Psoas muscle (tissue), 8 donors: Measurements from ENCODE around the gene APLP2. TPM values are rescaled to one million over a fixed set of nuclear protein-coding genes. Genes with fewer than 3 reads are reported as not detected.
A peak's percentile ranks its signal among the peaks of the same experiment; 100 is the strongest.

Experiments used
- ATAC-seq, 4 donors: fragments of 200-7000 bp; cut with Tn5 transposase; one replicate each; pipeline ENCODE4 v1.9.1; 2020; ENCODE audit warnings: moderate library complexity in 3 of 4, mild to moderate bottlenecking in 2 of 4
- DNase-seq, 2 donors: peaks; one replicate each; pipeline ENCODE4 v3.0.0-alpha.2; 2020
- H3K27ac ChIP-seq: fragments of 200-600 bp; one replicate; pipeline ENCODE4 v1.8.0; 2022
- H3K27me3 ChIP-seq, 3 donors: fragments of 200-600 bp in 1 of 3; one replicate each; pipeline versions ENCODE4 v1.6.1 to v1.8.0; 2013 to 2022; ENCODE audit warnings: low read length in 2 of 3, mild to moderate bottlenecking in 2 of 3, moderate library complexity in 1 of 3; ENCODE audit not compliant: insufficient read depth in 3 of 3
- H3K36me3 ChIP-seq, 2 donors: fragments of 200-600 bp in 1 of 2; one replicate each; pipeline versions ENCODE4 v1.6.1 to v1.8.0; 2013 to 2022; ENCODE audit warnings: low read depth in 1 of 2, mild to moderate bottlenecking in 1 of 2, moderate library complexity in 1 of 2; ENCODE audit not compliant: insufficient read depth in 1 of 2
- H3K4me1 ChIP-seq: fragments of 200-600 bp; one replicate; pipeline ENCODE4 v1.8.0; 2022
- H3K4me3 ChIP-seq: fragments of 200-600 bp; one replicate; pipeline ENCODE4 v1.8.0; 2022; ENCODE audit warnings: mild to moderate bottlenecking
- H3K9me3 ChIP-seq: fragments of 200-600 bp; one replicate; pipeline ENCODE4 v1.8.0; 2022
- CTCF ChIP-seq: fragments of 200-600 bp; IDR thresholded peaks from one replicate; pipeline ENCODE4 v1.8.0; 2022; ENCODE audit warnings: antibody characterized with exemption
- WGBS, 3 donors: extraction: QIAGEN DNeasy Blood & Tissue Kit; methylation state at CpG; one replicate each; pipeline versions ENCODE4 v1.1.6 to v1.1.7; 2013; 5-methylcytosine and 5-hydroxymethylcytosine counted together
- intact Hi-C, 2 donors: fragments of 100-400 bp; cut with DNase I; formaldehyde crosslinking; loops; one replicate each; pipeline versions ENCODE4 v1.11.0 to v1.14.2; 2022
- polyA plus RNA-seq, 3 donors: library from polyadenylated mRNA; stranded (reverse); fragments of 200-250 nt; gene quantifications; one replicate each; pipeline ENCODE4 v1.2.3, GENCODE V29; 2013
- total RNA-seq, 4 donors: library from RNA; stranded (reverse); fragmentation: NEBNext Ultra II Directional in 2 of 4; extraction: Animal tissue kit (Norgen Biotek cat#: 25700) in 2 of 4; gene quantifications; one replicate each; pipeline versions ENCODE4 v1.2.1 to v1.2.4, GENCODE V29; 2021 to 2023
- donor health status: healthy with polysubstance abuse.
- donor health status: DM: no; HTN: no; CAD: no; lungs with moderate emphysema.
- donor health status: Bipolar disorder and iron deficiency.
- donor health status: healthy.
- donor health status: DM: yes; HTN: yes; CAD: no.
- donor health status: DM: no; HTN: no; CAD: no.
- donor health status: DM: no; HTN: no; CAD: no.
- donor health status: DM: yes; HTN: yes; CAD: no.

Gene APLP2
- total and polyA plus RNA-seq, 7 donors = 37.8 to 96.7 (median 67.6) TPM

DNA sequence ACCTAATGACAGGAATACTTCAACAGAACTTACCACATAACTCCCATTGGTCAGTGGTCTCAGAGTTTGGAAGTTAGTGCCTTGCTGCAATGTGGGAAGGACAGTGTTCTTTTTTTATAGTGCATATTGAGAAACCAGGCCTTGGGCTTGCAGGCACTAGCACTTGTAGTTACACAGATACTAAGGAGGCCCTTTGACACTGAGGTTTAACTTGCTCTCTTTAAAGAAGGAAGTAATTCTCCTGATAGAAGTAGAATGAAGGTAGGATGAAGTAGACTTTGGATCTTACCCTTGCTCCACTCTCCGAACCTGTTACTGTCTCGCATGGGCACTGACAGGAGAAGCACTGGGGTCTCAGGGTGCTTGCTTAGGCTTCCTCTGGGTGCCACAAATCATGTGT, 58.9 kb downstream of the APLP2 start:
- DNase-seq (no peak), ATAC-seq (no peak)
- Histone ChIP-seq H3K36me3 (peaks cover 0 to 71% of the 10 kb centered on the region in 2 donors), H3K27ac (no peak overlapping the region), H3K4me3 (no peak overlapping the region), H3K27me3 (no peaks in the 10 kb centered on the region), H3K9me3 (no peaks in the 10 kb centered on the region), H3K4me1 (peaks cover 14% of the 10 kb centered on the region)
- intact Hi-C loops = no loop called here
- WGBS, 3 donors = 92 to 100% (median 99%) methylated on average over 2 of the region's 2 CpGs
- TF ChIP-seq CTCF = no peak

DNA sequence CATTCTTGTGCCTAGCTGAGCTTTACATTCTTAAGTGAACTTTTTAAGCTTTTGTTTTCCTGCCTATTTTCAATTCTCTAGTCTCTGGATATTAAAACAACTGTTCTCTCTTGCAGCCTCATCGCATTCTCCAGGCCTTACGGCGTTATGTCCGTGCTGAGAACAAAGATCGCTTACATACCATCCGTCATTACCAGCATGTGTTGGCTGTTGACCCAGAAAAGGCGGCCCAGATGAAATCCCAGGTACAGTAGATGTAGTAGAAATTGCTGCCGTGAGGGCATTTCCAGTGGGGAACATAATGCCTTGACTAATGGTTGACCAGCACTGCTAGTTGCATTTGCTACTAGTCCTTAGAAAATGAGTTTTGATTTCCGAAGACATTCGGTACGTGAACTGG, 60.2 kb downstream of the APLP2 start:
- ATAC-seq = peak; percentile 49 to 75 (median 63)
- no peak overlapping the region for H3K27ac ChIP-seq
- DNase-seq = no peak
- TF ChIP-seq CTCF = no peak
- WGBS, 3 donors = 72 to 81% (median 72%) methylated on average over 11 of the region's 11 CpGs
- peaks cover 9% of the 10 kb centered on the region for H3K4me1 ChIP-seq
- no peak overlapping the region for H3K4me3 ChIP-seq
- H3K36me3 ChIP-seq = peaks cover 0 to 73% of the 10 kb centered on the region in 2 donors
- H3K9me3 ChIP-seq = no peaks in the 10 kb centered on the region
- no peaks in the 10 kb centered on the region for H3K27me3 ChIP-seq
- intact Hi-C loops = loop anchor here (5.0 kb wide), 2 partner anchors 63 to 128 kb away; partner anchors contain the start of genes PRDM10 (in 2 of the 2) and APLP2 (in 1 of the 2)

DNA sequence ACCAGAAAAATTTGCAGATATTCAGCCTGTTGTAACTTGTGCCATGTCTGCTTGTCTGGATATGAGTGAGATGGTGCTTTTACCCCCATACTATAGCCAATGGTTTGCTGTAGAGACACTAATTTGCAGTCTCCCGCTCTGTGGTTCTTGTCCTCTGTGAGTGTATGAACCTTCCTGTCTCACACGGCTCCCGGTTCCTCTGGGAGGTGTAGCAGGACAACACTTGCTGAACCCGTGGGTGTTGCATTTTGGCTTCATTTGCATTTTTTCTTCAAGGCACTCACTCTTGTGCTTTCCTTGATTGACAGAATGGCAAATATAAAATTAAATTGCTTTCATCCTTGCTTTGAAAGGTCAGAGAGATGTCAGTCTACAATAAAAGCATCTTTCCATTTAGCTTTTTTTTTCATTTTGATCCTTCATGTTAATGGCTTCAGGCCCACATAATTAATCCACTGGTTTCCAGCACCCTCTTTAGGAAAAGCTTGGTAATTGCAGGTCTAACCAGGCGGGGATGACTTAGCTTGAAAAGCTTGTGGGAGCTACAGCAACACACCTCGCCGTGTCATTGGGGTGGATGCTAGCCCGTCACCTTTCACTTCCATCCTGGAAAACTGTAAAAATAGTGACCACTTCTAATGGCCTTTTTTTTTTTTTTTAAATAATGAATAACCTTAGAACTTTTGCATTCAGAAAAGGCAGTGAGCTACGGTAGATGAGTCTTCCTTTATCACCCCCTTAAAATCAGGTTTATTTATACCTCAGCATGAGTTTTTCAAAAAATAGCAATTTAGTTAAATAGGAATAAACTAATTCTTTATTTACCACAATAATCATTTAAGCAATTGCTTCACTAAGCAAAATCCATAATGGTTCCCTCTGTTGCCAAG, 62.5 kb downstream of the APLP2 start:
- DNase-seq = no peak
- peak; percentile 65 to 92 (median 80) for ATAC-seq
- Histone ChIP-seq H3K4me3 (no peak overlapping the region), H3K4me1 (peaks cover 8% of the 10 kb centered on the region), H3K9me3 (no peaks in the 10 kb centered on the region), H3K27ac (no peak overlapping the region), H3K27me3 (no peaks in the 10 kb centered on the region), H3K36me3 (peaks cover 0 to 88% of the 10 kb centered on the region in 2 donors)
- WGBS, 3 donors = 61 to 68% (median 63%) methylated on average over 9 of the region's 9 CpGs
- intact Hi-C loops = loop anchor here (1.0 to 5.0 kb wide), 4 partner anchors 65 to 209 kb away; partner anchors contain the start of genes PRDM10 (in 2 of the 2) and APLP2 (in 1 of the 2)
- TF ChIP-seq CTCF = peak; percentile 83

DNA sequence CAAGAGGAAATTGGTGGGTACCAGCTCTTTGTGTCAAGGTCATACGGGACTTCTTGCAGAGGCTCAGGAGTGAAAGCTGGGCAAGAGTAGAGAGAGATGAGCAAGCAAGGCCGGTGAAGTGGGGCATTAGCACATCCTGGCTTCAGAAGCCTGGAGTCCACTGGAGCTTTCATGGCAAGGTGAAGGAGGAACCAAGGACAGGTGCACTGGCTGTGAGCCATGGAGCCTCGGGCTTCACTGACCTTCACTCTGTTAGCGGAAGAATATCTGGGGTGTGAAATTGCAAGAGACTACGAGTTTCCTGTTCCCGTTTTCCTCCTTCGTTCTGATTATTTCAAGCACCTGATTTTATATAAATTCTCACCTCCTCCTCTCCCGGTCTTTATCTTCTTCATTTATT, 64.0 kb downstream of the APLP2 start:
- no peak for TF ChIP-seq CTCF
- Histone ChIP-seq H3K36me3 (peaks cover 0 to 81% of the 10 kb centered on the region in 2 donors), H3K27ac (no peak overlapping the region), H3K4me1 (no peaks in the 10 kb centered on the region), H3K27me3 (no peaks in the 10 kb centered on the region), H3K9me3 (no peaks in the 10 kb centered on the region), H3K4me3 (no peak overlapping the region)
- DNase-seq (no peak), ATAC-seq (no peak)
- intact Hi-C loops = loop anchor here (2.0 to 5.0 kb wide), 3 partner anchors 66 to 211 kb away; partner anchors contain the start of genes PRDM10 (in 2 of the 2) and APLP2 (in 1 of the 2)
- 50 to 69% (median 50%) methylated on average over 8 of the region's 8 CpGs for WGBS, 3 donors
